OCI-M2 (cell line): ENCODE results near the gene OPA1.

Experiments used
- DNase-seq: peaks from one replicate; lab custom pipeline; 2025; ENCODE audit not compliant: unreplicated experiment; lab: John Stamatoyannopoulos, UW

OPA1 gene

GRCh38 chr3:193641440-193641775 is 48.4 kb downstream of the OPA1 start:
- no peak for DNase-seq

GRCh38 chr3:193645806-193646205 is 52.8 kb downstream of the OPA1 start:
- DNase-seq = no peak

- DNase-seq = no peak
These were observed 55.6 kb downstream of the OPA1 start for GRCh38 chr3:193648542-193649076.

GRCh38 chr3:193650585-193650984 is 57.6 kb downstream of the OPA1 start:
- DNase-seq = no peak

GRCh38 chr3:193655831-193656433 is 62.9 kb downstream of the OPA1 start:
- DNase-seq = no peak

GRCh38 chr3:193656445-193656844 is 63.4 kb downstream of the OPA1 start:
- DNase-seq = no peak

GRCh38 chr3:193656878-193657282 is 63.9 kb downstream of the OPA1 start:
- DNase-seq = no peak

- no peak for DNase-seq
These were observed 67.2 kb downstream of the OPA1 start for GRCh38 chr3:193660171-193660570.

GRCh38 chr3:193660698-193661411 is 67.8 kb downstream of the OPA1 start:
- peak; percentile 60 for DNase-seq

- no peak for DNase-seq
These were observed 69.8 kb downstream of the OPA1 start for GRCh38 chr3:193662757-193663322.

GRCh38 chr3:193665370-193665989 is 72.5 kb downstream of the OPA1 start:
- DNase-seq = no peak

- DNase-seq = no peak
These were observed 80.8 kb downstream of the OPA1 start for GRCh38 chr3:193673845-193674244.

- no peak for DNase-seq
These were observed 81.7 kb downstream of the OPA1 start for GRCh38 chr3:193674714-193675113.

- no peak for DNase-seq
These were observed 84.7 kb downstream of the OPA1 start for GRCh38 chr3:193677734-193678133.

GRCh38 chr3:193680220-193680619 is 87.2 kb downstream of the OPA1 start:
- no peak for DNase-seq

- no peak for DNase-seq
These were observed 88.6 kb downstream of the OPA1 start for GRCh38 chr3:193681631-193682030.

GRCh38 chr3:193686665-193687483 is 93.9 kb downstream of the OPA1 start:
- no peak for DNase-seq

- DNase-seq = no peak
These were observed 96.1 kb downstream of the OPA1 start for GRCh38 chr3:193688834-193689714.

GRCh38 chr3:193693774-193694173 is 100.8 kb downstream of the OPA1 start:
- DNase-seq = no peak
